Erythroblast (primary cell): ENCODE measurements around the gene VSIG8.
"Not testable (repeated sequence)": the region's sequence is repeated elsewhere in the genome, so short reads cannot be mapped to it uniquely, and the experiment has no call there.

Source experiments
- DNase-seq, 2 experiments: peaks; one replicate each; lab custom pipeline; 2025; lab: John Stamatoyannopoulos, UW
- GATA1 ChIP-seq: IDR thresholded peaks from 2 replicates; pipeline ENCODE4 v1.6.1; 2011; ENCODE audit warnings: low read depth, mild to moderate bottlenecking, control low read depth, low read length, moderate library complexity
- POLR2A ChIP-seq: IDR thresholded peaks from 2 replicates; pipeline ENCODE4 v1.6.1; 2011; ENCODE audit warnings: mild to moderate bottlenecking, low read length

Gene VSIG8

GRCh38 chr1:159862557-159862956 is at the start of gene VSIG8:
VSIG8 (minus strand) TSS chr1:159862657; CDS start chr1:159862521, 136 bp downstream.
- TF ChIP-seq GATA1: no peak
- no peak for TF ChIP-seq POLR2A
- no peak for DNase-seq

GRCh38 chr1:159911326-159912070 is 49.0 kb upstream of the VSIG8 start:
- peak in 1 of 2 experiments; percentile 18 for DNase-seq
- TF ChIP-seq GATA1 (no peak), POLR2A (no peak)

- TF ChIP-seq POLR2A (no peak), GATA1 (no peak)
- DNase-seq: peak; percentile 59 to 61
These were observed 45.8 kb upstream of the VSIG8 start for GRCh38 chr1:159908031-159908940.

- no peak for DNase-seq
- no peak for TF ChIP-seq POLR2A
These were observed 44.5 kb upstream of the VSIG8 start for GRCh38 chr1:159906960-159907359.

- not testable (repeated sequence) for DNase-seq
These were observed 41.6 kb upstream of the VSIG8 start for GRCh38 chr1:159904036-159904435.

- no peak for DNase-seq
These were observed 40.1 kb upstream of the VSIG8 start for GRCh38 chr1:159902541-159902940.

GRCh38 chr1:159900755-159901360 is 38.4 kb upstream of the VSIG8 start:
- TF ChIP-seq POLR2A: no peak
- TF ChIP-seq GATA1: no peak
- peak; percentile 14 to 21 for DNase-seq

More at GRCh38 chr1:159902541-159902940, 40.1 kb upstream of the VSIG8 start:
- TF ChIP-seq GATA1: no peak
- TF ChIP-seq POLR2A: no peak

GRCh38 chr1:159900086-159900680 is 37.7 kb upstream of the VSIG8 start, which contains the start of gene CFAP45:
CFAP45 (minus strand) TSS chr1:159900165; CDS start chr1:159900098, 67 bp downstream.
- TF ChIP-seq GATA1 (no peak), POLR2A (no peak)
- peak; percentile 90 for DNase-seq

- not testable (repeated sequence) for DNase-seq
These were observed 37.2 kb upstream of the VSIG8 start for GRCh38 chr1:159899634-159900033.

GRCh38 chr1:159898527-159898926 is 36.1 kb upstream of the VSIG8 start:
- DNase-seq: no peak
- TF ChIP-seq POLR2A: no peak

GRCh38 chr1:159897962-159898361 is 35.5 kb upstream of the VSIG8 start:
- TF ChIP-seq POLR2A (no peak), GATA1 (no peak)
- no peak for DNase-seq

- DNase-seq: no peak
- TF ChIP-seq POLR2A: no peak
- no peak for TF ChIP-seq GATA1
These were observed 34.1 kb upstream of the VSIG8 start for GRCh38 chr1:159896546-159896930.

GRCh38 chr1:159895836-159896545 is 33.5 kb upstream of the VSIG8 start:
- no peak for TF ChIP-seq POLR2A
- DNase-seq: no peak

GRCh38 chr1:159895286-159895685 is 32.8 kb upstream of the VSIG8 start:
- TF ChIP-seq GATA1 (no peak), POLR2A (no peak)
- no peak for DNase-seq
